Vagina (tissue), 2 donors: ENCODE results near the gene EXOSC6.
"Not testable (repeated sequence)": the region's sequence is repeated elsewhere in the genome, so short reads cannot be mapped to it uniquely, and the experiment has no call there.

Experiments
- CTCF ChIP-seq, 3 experiments: fragments of 450-650 bp in 2 of 3; fragments of 200-600 bp in 1 of 3; sonication (generic) in 1 of 3; IDR thresholded peaks; one replicate each; pipeline ENCODE4 v1.5.1; 2017 to 2019; ENCODE audit warnings: antibody characterized with exemption in 3 of 3, mild to moderate bottlenecking in 2 of 3, moderate library complexity in 2 of 3
- POLR2A ChIP-seq, 2 donors: fragments of 450-650 bp; IDR thresholded peaks; one replicate each; pipeline ENCODE4 v1.6.1; 2017; ENCODE audit warnings: antibody characterized with exemption in 2 of 2, mild to moderate bottlenecking in 2 of 2, moderate library complexity in 2 of 2

- TF ChIP-seq CTCF, POLR2A (IDR thresholded peaks at IDR 0.05): not testable (repeated sequence)
These were observed 46.9 kb downstream of the EXOSC6 start for GRCh38 chr16:70204668-70205405.
